Stimulated activated CD8-positive, alpha-beta memory T cell treated with anti-CD3 and anti-CD28 coated beads, Interleukin-15, amount 100 ng/mL, for 1 hour (primary cell): ENCODE data around the gene TPSAB1.
"Not testable (repeated sequence)": the region's sequence is repeated elsewhere in the genome, so short reads cannot be mapped to it uniquely, and the experiment has no call there.

Experiments used
- DNase-seq: peaks from one replicate; pipeline ENCODE4 v3.0.0-alpha.2; 2020; ENCODE audit warnings: low read depth

TPSAB1 gene

GRCh38 chr16:1265090-1265630 is 24.7 kb downstream of the TPSAB1 start:
- DNase-seq, result no peak

- DNase-seq, result no peak
These were observed 25.3 kb downstream of the TPSAB1 start for GRCh38 chr16:1265826-1266225.

- DNase-seq, result not testable (repeated sequence)
These were observed 28.9 kb downstream of the TPSAB1 start for GRCh38 chr16:1269418-1269817.

GRCh38 chr16:1271380-1271723 is 30.8 kb downstream of the TPSAB1 start:
- no peak for DNase-seq

- DNase-seq, result not testable (repeated sequence)
These were observed 31.4 kb downstream of the TPSAB1 start for GRCh38 chr16:1271724-1272413.

- no peak for DNase-seq
These were observed 32.1 kb downstream of the TPSAB1 start for GRCh38 chr16:1272453-1273198.

GRCh38 chr16:1273816-1274215 is 33.3 kb downstream of the TPSAB1 start:
- no peak for DNase-seq

- DNase-seq, result no peak
These were observed 34.3 kb downstream of the TPSAB1 start for GRCh38 chr16:1274767-1275166.

- DNase-seq, result no peak
These were observed 35.5 kb downstream of the TPSAB1 start for GRCh38 chr16:1275791-1276579.

GRCh38 chr16:1276580-1276878 is 36.0 kb downstream of the TPSAB1 start:
- no peak for DNase-seq

- no peak for DNase-seq
These were observed 36.7 kb downstream of the TPSAB1 start for GRCh38 chr16:1277151-1277598.

- no peak for DNase-seq
These were observed 37.2 kb downstream of the TPSAB1 start for GRCh38 chr16:1277617-1278282.

- DNase-seq, result no peak
These were observed 38.0 kb downstream of the TPSAB1 start for GRCh38 chr16:1278477-1278876.

- DNase-seq, result no peak
These were observed 38.8 kb downstream of the TPSAB1 start for GRCh38 chr16:1279081-1279944.

- no peak for DNase-seq
These were observed 39.6 kb downstream of the TPSAB1 start for GRCh38 chr16:1279945-1280589.

- no peak for DNase-seq
These were observed 40.3 kb downstream of the TPSAB1 start for GRCh38 chr16:1280783-1281182.

GRCh38 chr16:1281517-1281916 is 41.0 kb downstream of the TPSAB1 start:
- DNase-seq, result no peak

- DNase-seq, result no peak
These were observed 41.9 kb downstream of the TPSAB1 start for GRCh38 chr16:1282324-1282973.

GRCh38 chr16:1283296-1283695 is 42.8 kb downstream of the TPSAB1 start:
- DNase-seq, result no peak

GRCh38 chr16:1283996-1284616 is 43.6 kb downstream of the TPSAB1 start:
- DNase-seq, result no peak
